Right hindlimb (tissue), 1 donor: ENCODE measurements around the gene RPA3.
A peak's percentile ranks its signal among the peaks of the same experiment; 100 is the strongest.

Experiments
- DNase-seq: peaks from one replicate; pipeline ENCODE4 v3.0.0-alpha.2; 2018

RPA3 gene

DNA sequence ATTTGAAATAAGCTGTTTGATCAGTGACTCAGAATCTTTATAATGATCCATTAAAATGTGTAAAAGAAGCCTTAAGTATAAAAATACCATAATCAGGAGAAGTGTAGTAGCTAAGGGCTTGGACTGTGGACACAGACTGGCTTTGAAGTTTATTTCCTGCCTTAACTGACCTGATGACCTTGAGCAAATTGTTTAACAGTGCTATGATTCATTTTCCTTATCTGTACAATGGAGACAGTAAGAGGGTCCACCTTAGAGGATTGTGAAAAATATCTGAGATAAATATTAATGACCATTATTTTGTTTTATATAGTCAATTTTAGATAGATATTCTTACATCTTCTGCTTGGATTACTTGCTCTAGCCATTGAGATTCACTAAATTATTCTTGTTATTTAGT is 13.3 kb upstream of the RPA3 start:
- no peak for DNase-seq

- DNase-seq, result no peak
Observed at GRCh38 chr7:7720750-7721621, 2.6 kb upstream of the RPA3 start.

DNA sequence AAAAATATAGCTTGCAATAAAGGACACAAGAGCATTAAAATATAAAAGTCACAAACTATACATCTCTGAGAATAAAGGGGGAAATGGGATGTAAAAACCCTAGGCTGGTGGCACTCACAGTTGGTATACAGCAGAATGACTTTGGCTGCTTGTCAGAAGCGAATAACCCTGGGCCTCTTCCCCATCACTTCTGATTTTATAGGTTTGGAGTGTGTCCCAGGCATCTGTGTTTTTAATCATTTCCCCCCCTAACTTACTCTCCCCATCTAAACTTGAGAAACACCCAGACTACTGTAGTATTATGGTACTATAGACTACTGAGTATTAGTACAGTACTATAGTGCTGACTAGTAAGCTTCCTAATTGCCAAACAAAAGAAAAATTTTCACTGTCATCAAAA is 1.8 kb upstream of the RPA3 start:
- DNase-seq, result peak; percentile 53

GRCh38 chr7:7719236-7719635 is 829 bp upstream of the RPA3 start:
- DNase-seq, result peak; percentile 79

- no peak for DNase-seq
Observed at GRCh38 chr7:7713730-7714129, 4.7 kb downstream of the RPA3 start.

GRCh38 chr7:7710469-7710868 is 7.9 kb downstream of the RPA3 start:
- DNase-seq, result no peak

DNA sequence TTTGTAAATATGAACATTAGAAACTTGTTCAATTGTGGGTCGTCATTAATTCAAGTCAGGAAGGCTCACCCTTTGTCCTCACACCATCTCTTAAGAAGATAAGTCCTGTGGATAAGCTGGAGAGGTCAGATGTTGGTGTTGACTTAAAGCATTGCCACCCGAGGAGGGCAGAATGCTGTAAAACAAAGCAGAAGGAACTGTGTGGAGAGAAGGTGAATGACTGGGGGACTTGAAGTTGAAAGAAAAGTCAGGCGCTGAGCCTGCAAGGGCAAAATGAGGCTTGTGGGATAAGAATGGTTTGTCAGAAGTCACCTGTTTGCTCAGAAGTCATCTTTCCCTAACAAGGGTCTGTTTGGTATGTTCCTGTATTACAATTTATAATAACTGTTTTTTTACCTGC is 9.1 kb downstream of the RPA3 start:
- no peak for DNase-seq

DNA sequence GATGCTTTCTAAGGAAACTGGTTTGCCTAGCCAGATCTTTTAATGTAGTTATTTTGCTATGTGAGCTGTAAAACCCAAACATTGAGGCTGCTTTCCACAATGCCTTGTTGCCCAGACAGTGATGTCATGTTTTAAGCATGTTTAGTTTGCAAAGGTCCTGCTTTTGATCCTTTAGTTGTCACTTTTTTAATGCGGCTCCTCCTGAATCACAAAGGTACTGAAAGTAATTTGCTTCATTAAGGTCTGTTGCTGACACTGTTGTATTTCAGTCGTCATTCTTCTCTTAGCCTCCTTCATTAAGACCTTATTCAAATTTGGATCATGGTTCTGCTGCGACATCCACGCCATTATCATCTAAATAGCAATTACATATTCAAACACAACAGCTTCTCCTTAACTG is 10.6 kb downstream of the RPA3 start:
- DNase-seq, result no peak

- no peak for DNase-seq
Observed at GRCh38 chr7:7707246-7707645, 11.2 kb downstream of the RPA3 start.

GRCh38 chr7:7706556-7707172 is 11.7 kb downstream of the RPA3 start:
- DNase-seq, result no peak

- no peak for DNase-seq
Observed at GRCh38 chr7:7706101-7706511, 12.3 kb downstream of the RPA3 start.

DNA sequence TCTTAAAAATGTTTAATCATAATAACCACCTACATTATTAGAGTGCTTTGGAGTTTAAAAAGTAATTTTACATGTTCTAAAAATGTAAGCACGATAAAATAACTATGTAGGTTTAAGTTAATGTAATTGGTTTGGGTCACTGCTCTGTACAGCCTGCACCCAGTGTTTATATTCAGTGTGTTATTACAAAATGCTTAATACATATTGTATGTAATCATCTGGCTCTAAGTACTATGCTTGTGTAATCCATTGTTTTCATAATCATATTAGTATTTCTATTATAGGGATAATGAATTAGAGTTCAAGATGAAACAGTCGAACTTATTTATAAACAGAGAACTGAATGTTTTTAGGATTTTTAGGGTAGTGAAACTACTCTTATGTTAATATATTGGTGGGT is 13.1 kb downstream of the RPA3 start:
- DNase-seq, result no peak

DNA sequence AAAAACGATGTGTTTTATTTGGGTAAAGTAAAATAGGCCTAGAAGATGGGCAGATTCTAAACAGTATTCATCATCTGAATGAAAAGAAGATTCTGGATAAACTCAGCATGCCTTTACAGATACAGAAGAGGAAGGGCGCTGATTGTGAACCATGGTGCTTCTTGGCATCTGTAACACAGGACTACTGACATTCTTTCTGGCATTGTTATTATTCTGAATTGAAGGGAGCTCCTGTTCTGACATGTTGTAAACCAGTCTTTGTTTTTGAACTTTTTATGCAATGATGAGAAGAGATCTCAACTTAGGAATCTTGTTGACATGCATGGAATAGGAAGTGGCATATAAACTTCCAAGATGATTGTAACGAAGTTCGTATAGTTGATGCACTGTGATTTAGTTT is 13.5 kb downstream of the RPA3 start:
- DNase-seq, result no peak

DNA sequence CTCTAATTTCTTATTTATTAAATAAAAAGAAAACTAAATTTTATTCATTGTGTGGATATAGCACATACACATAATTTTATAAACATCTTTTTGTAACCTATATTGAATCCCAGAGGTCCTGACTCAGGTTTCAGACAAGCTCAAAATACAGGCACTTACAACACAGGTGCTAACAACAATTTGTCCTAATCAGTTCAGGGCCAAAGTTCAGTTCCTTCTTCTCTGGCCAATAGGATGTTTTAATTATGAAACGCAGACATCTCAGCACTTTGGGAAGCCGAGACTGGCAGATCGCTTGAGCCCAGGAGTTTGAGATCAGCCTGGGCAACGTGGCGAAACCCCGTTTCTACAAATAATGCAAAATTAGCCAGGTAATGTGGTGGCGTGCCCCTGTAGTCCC is 15.0 kb downstream of the RPA3 start:
- no peak for DNase-seq

GRCh38 chr7:7702826-7703225 is 15.6 kb downstream of the RPA3 start:
- DNase-seq, result no peak

DNA sequence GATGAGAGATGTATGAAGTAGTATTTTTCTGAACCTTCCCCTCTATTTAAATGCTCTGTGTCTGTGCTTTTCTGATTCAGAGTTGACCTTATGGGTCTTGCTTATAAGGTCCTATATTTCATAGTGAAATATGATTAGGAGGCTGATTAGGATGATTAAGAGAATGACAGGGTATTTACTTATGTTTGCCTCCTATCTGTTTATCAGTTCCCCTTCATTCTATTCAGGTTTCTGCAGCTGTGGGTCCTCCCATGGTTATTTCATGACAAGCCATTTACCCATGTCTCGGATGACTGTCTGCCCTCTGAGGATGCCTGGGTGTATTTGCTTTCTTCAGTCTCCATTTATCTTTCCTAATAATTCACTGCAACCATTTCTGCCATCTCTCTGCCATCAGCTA is 16.9 kb downstream of the RPA3 start:
- DNase-seq, result no peak

DNA sequence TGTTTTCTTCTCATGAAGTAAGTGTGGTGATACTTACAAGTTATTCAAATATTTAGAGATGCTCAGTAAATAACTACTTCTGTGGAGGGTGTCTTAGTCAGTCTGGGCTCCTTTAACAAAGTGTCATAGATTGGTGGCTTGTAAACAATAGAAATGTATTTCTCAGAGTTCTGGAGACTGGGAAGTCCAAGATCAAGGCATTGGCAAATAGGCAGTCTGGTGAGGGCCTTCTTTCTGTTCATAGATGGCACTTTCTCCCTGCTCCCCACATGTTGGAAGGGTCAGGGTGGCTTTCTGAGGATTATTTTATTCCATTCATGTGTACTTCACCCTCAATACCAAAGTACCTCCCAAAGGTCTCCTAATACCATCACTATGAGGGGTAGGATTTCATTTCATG is 18.4 kb downstream of the RPA3 start:
- no peak for DNase-seq

- no peak for DNase-seq
Observed at GRCh38 chr7:7699380-7699779, 19.0 kb downstream of the RPA3 start.

GRCh38 chr7:7698930-7699329 is 19.5 kb downstream of the RPA3 start:
- DNase-seq, result no peak

GRCh38 chr7:7696458-7697119 is 21.8 kb downstream of the RPA3 start:
- DNase-seq, result no peak

DNA sequence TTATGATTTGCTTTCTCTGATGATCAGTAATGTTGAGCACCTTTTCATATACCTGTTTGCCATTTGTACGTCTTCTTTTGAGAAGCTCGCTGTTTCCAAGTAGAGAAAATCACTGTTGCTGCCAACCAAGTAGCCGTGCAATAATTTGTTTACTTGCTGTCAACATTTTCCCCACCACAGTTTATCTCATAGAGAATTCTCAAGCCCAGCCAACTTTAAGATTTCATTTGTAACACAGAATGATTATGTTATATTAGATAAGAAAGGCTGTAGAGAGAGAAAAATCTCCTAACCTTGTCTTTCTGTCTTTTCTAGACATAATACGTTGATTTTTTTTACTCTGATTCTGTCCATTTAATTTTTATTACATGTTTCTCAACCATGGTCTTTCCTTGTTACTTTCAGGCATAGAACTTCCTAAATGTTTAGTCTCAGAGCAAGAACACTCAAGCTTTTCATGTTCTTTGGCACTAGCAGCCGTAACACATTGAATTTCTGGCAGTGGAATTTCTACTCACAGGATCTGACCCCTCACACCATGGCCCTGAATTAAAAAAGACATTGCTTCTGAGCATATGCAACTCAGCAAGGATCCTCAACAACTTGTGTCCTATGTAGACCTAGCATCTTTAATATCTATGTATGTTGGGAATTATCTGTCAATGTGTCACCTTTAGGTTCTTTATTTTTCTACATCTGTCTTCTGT is 23.1 kb downstream of the RPA3 start:
- peak; percentile 30 for DNase-seq

- DNase-seq, result no peak
Observed at GRCh38 chr7:7694542-7694941, 23.9 kb downstream of the RPA3 start.

- no peak for DNase-seq
Observed at GRCh38 chr7:7693881-7694280, 24.5 kb downstream of the RPA3 start.
